HG03280 (cell line): ENCODE measurements around the gene TMPRSS11A.

Source experiments
- ATAC-seq: cut with Tn5 transposase; IDR thresholded peaks from one replicate; pipeline ENCODE4 v1.9.1; 2021; ENCODE audit warnings: mild to moderate bottlenecking, moderate library complexity; ENCODE audit not compliant: unreplicated experiment

TMPRSS11A gene

GRCh38 chr4:67915400-67915966 is 47.8 kb downstream of the TMPRSS11A start:
- no peak for ATAC-seq

GRCh38 chr4:67912080-67912479 is 51.2 kb downstream of the TMPRSS11A start:
- no peak for ATAC-seq

- no peak for ATAC-seq
These were observed 51.7 kb downstream of the TMPRSS11A start for GRCh38 chr4:67911638-67912037.

- no peak for ATAC-seq
These were observed 52.2 kb downstream of the TMPRSS11A start for GRCh38 chr4:67911141-67911540.

GRCh38 chr4:67910585-67910905 is 52.7 kb downstream of the TMPRSS11A start:
- no peak for ATAC-seq

- ATAC-seq, result no peak
These were observed 53.2 kb downstream of the TMPRSS11A start for GRCh38 chr4:67909905-67910584.

GRCh38 chr4:67907650-67908049 is 55.6 kb downstream of the TMPRSS11A start:
- ATAC-seq, result no peak

GRCh38 chr4:67899096-67899495 is 64.2 kb downstream of the TMPRSS11A start:
- no peak for ATAC-seq

GRCh38 chr4:67897686-67898085 is 65.6 kb downstream of the TMPRSS11A start:
- ATAC-seq, result no peak

GRCh38 chr4:67896421-67897065 is 66.8 kb downstream of the TMPRSS11A start:
- ATAC-seq, result no peak

- ATAC-seq, result no peak
These were observed 68.6 kb downstream of the TMPRSS11A start for GRCh38 chr4:67894659-67895058.

- ATAC-seq, result no peak
These were observed 70.4 kb downstream of the TMPRSS11A start for GRCh38 chr4:67892905-67893304.

- no peak for ATAC-seq
These were observed 71.0 kb downstream of the TMPRSS11A start for GRCh38 chr4:67892253-67892652.

- no peak for ATAC-seq
These were observed 71.6 kb downstream of the TMPRSS11A start for GRCh38 chr4:67891645-67892044.

- no peak for ATAC-seq
These were observed 77.0 kb downstream of the TMPRSS11A start for GRCh38 chr4:67886281-67886680.

GRCh38 chr4:67885762-67886161 is 77.5 kb downstream of the TMPRSS11A start:
- no peak for ATAC-seq

- no peak for ATAC-seq
These were observed 78.6 kb downstream of the TMPRSS11A start for GRCh38 chr4:67884701-67885100.

GRCh38 chr4:67883902-67884301 is 79.4 kb downstream of the TMPRSS11A start, which contains the start of gene TMPRSS11D:
Gene TMPRSS11D, minus strand, starts transcription at chr4:67884002. Its CDS starts 69 bp downstream, at chr4:67883933.
- ATAC-seq, result no peak

- no peak for ATAC-seq
These were observed 79.8 kb downstream of the TMPRSS11A start for GRCh38 chr4:67883458-67883857.

- ATAC-seq, result no peak
These were observed 82.3 kb downstream of the TMPRSS11A start for GRCh38 chr4:67880866-67881610.

- no peak for ATAC-seq
These were observed 83.8 kb downstream of the TMPRSS11A start for GRCh38 chr4:67879486-67879885.

GRCh38 chr4:67877086-67877485 is 86.2 kb downstream of the TMPRSS11A start:
- no peak for ATAC-seq
